ENCODE results near the gene SPZ1.

Gene SPZ1

GRCh38 chr5:80308526-80308925 lies 11.3 kb upstream of the SPZ1 start:
- no peak for TF ChIP-seq CTCF (IDR thresholded peaks at IDR 0.05; ENCODE audit: low read depth, low read length)
- no peak overlapping the region for H3K4me3 ChIP-seq (ENCODE audit: low read depth, low read length)

GRCh38 chr5:80309871-80310665 lies 9.7 kb upstream of the SPZ1 start:
- no peak overlapping the region for H3K4me3 ChIP-seq (ENCODE audit: low read depth, low read length)
- TF ChIP-seq CTCF (IDR thresholded peaks at IDR 0.05; ENCODE audit: low read depth, low read length) = no peak

DNA sequence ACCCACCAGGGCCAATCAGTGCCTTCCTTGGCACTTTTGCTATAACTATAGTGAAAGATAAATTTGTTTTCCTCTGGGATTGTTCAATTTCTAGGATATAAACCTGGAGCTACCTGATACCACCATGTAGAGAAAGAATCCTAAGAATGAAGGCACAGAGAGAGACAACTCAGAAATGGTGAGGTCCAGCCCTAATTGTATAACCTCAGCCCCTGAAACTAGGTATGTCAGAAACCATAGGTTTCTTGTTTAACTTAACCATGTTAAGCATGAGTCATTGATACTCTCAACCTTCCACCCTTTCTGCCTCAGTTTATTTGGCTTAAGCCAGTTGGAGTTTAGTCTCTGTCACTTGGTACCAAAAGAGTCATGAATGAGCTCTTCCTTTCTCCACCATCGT lies 4.6 kb upstream of the SPZ1 start:
- TF ChIP-seq CTCF (IDR thresholded peaks at IDR 0.05; ENCODE audit: low read depth, low read length) = no peak
- no peak overlapping the region for H3K4me3 ChIP-seq (ENCODE audit: low read depth, low read length)

GRCh38 chr5:80318212-80318611 lies 1.6 kb upstream of the SPZ1 start:
- TF ChIP-seq CTCF (IDR thresholded peaks at IDR 0.05; ENCODE audit: low read depth, low read length) = no peak
- no peak overlapping the region for H3K4me3 ChIP-seq (ENCODE audit: low read depth, low read length)

GRCh38 chr5:80324912-80325311 lies 5.1 kb downstream of the SPZ1 start:
- TF ChIP-seq CTCF (IDR thresholded peaks at IDR 0.05; ENCODE audit: low read depth, low read length) = no peak
- no peak overlapping the region for H3K4me3 ChIP-seq (ENCODE audit: low read depth, low read length)

DNA sequence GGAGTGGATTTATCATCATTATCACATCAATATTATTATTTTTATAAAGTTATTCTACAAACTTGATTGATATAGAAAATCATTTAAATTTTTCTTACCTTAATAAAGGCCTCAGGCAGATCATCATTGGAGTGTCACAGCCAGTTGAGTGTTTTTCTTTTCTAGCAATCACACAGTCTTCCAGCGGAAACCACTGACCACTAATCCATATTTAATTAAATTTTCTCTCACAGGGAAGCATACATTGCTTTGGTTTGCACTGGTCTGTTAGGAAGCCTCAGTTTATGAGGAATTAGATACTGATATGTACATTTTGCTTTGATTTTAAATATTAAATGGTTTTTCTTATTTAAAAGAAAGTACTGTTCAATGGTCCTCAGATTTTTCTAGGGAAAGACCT lies 6.7 kb downstream of the SPZ1 start:
- TF ChIP-seq CTCF (IDR thresholded peaks at IDR 0.05; ENCODE audit: low read depth, low read length) = no peak
- no peak overlapping the region for H3K4me3 ChIP-seq (ENCODE audit: low read depth, low read length)

- no peak overlapping the region for H3K4me3 ChIP-seq (ENCODE audit: low read depth, low read length)
- no peak for TF ChIP-seq CTCF (IDR thresholded peaks at IDR 0.05; ENCODE audit: low read depth, low read length)
These were observed 17.6 kb downstream of the SPZ1 start for GRCh38 chr5:80337379-80337778.
